WTC11 (cell line): Measurements from ENCODE around the gene NBEA. TPM values are rescaled to one million over a fixed set of nuclear protein-coding genes. Genes with fewer than 3 reads are reported as not detected.

Source experiments
- ATAC-seq: fragments of 200-7000 bp; cut with Tn5 transposase; 2 replicates; pipeline ENCODE4 v1.10.0; 2021; ENCODE audit warnings: mild to moderate bottlenecking, moderate library complexity
- CTCF ChIA-PET: fragments of 300-600 bp; sonication (Branson Sonifier 250); formaldehyde crosslinking; loops from one replicate; lab custom pipeline; 2021; ENCODE audit warnings: antibody characterized with exemption; lab: Charles Lee
- POLR2A ChIA-PET: fragments of 350-600 bp; sonication (Branson Sonifier 250); formaldehyde crosslinking; loops from one replicate; lab custom pipeline; 2021; ENCODE audit warnings: antibody characterized with exemption; lab: Charles Lee
- DNase-seq: peaks from one replicate; pipeline ENCODE4 v3.0.0; 2021; ENCODE audit warnings: low spot score
- H3K27ac Mint-ChIP-seq: 2 replicates; pipeline ENCODE4 v1.8.0; 2021; ENCODE audit warnings: mixed read lengths
- H3K27me3 Mint-ChIP-seq: 2 replicates; pipeline ENCODE4 v1.8.0; 2021; ENCODE audit warnings: low read depth, mild to moderate bottlenecking, moderate library complexity, mixed read lengths
- H3K36me3 Mint-ChIP-seq: 2 replicates; pipeline ENCODE4 v1.8.0; 2021; ENCODE audit warnings: mixed read lengths
- H3K4me1 Mint-ChIP-seq: 2 replicates; pipeline ENCODE4 v1.8.0; 2022; ENCODE audit warnings: mixed read lengths
- H3K4me3 Mint-ChIP-seq: 2 replicates; pipeline ENCODE4 v1.8.0; 2021; ENCODE audit warnings: mild to moderate bottlenecking, moderate library complexity, mixed read lengths
- H3K9me3 Mint-ChIP-seq: 2 replicates; pipeline ENCODE4 v1.8.0; 2021; ENCODE audit warnings: mixed read lengths
- ATF3 ChIP-seq: sonication (generic); formaldehyde crosslinking; conservative IDR thresholded peaks from 2 replicates; pipeline ENCODE4 v1.8.1; 2022; ENCODE audit warnings: mild to moderate bottlenecking, missing genetic modification reagents
- CDX4 ChIP-seq: fragments of 250-450 bp; sonication (Bioruptor Pico); IDR thresholded peaks from 2 replicates; pipeline ENCODE4 v1.9.0; 2021; ENCODE audit warnings: moderate library complexity, mild to moderate bottlenecking, inconsistent platforms, borderline replicate concordance
- CREB1 ChIP-seq: sonication (generic); formaldehyde crosslinking; IDR thresholded peaks from 2 replicates; pipeline ENCODE4 v1.8.0; 2023; ENCODE audit warnings: mild to moderate bottlenecking, missing genetic modification reagents
- CTCF ChIP-seq: fragments of 200-600 bp; IDR thresholded peaks from 2 replicates; pipeline ENCODE4 v1.8.0; 2022; ENCODE audit warnings: antibody characterized with exemption
- E2F1 ChIP-seq: sonication (generic); formaldehyde crosslinking; IDR thresholded peaks from 2 replicates; pipeline ENCODE4 v1.8.0; 2022; ENCODE audit warnings: mild to moderate bottlenecking, missing genetic modification reagents
- E2F4 ChIP-seq: sonication (generic); formaldehyde crosslinking; IDR thresholded peaks from 2 replicates; pipeline ENCODE4 v1.8.1; 2022; ENCODE audit warnings: low read depth, mild to moderate bottlenecking, moderate library complexity, missing genetic modification reagents, borderline replicate concordance
- EMX1 ChIP-seq: fragments of 250-450 bp; sonication (Bioruptor Pico); IDR thresholded peaks from 2 replicates; pipeline ENCODE4 v1.8.0; 2021; ENCODE audit warnings: mild to moderate bottlenecking
- ERG ChIP-seq: fragments of 250-450 bp; sonication (Bioruptor Pico); IDR thresholded peaks from 2 replicates; pipeline ENCODE4 v1.8.0; 2021; ENCODE audit warnings: mild to moderate bottlenecking
- ESRRA ChIP-seq: sonication (generic); formaldehyde crosslinking; IDR thresholded peaks from 2 replicates; pipeline ENCODE4 v1.8.1; 2022; ENCODE audit warnings: mild to moderate bottlenecking, missing genetic modification reagents, borderline replicate concordance
- HMGA2 ChIP-seq: fragments of 250-450 bp; sonication (Bioruptor Pico); IDR thresholded peaks from 2 replicates; pipeline ENCODE4 v1.4.0; 2021; ENCODE audit warnings: mild to moderate bottlenecking, moderate library complexity
- JAZF1 ChIP-seq: fragments of 250-450 bp; sonication (Bioruptor Pico); IDR thresholded peaks from 2 replicates; pipeline ENCODE4 v1.9.0; 2021; ENCODE audit warnings: moderate library complexity, mild to moderate bottlenecking, inconsistent platforms
- JUN ChIP-seq: sonication (generic); formaldehyde crosslinking; IDR thresholded peaks from 2 replicates; pipeline ENCODE4 v1.8.0; 2023; ENCODE audit warnings: mild to moderate bottlenecking, missing genetic modification reagents
- KAT7 ChIP-seq: sonication (generic); formaldehyde crosslinking; IDR thresholded peaks from 2 replicates; pipeline ENCODE4 v1.8.1; 2023; ENCODE audit warnings: missing genetic modification reagents, mild to moderate bottlenecking, borderline replicate concordance
- NR2C2 ChIP-seq: sonication (generic); formaldehyde crosslinking; IDR thresholded peaks from 2 replicates; pipeline ENCODE4 v1.8.0; 2022; ENCODE audit warnings: mild to moderate bottlenecking, missing genetic modification reagents
- TP53 ChIP-seq: sonication (generic); formaldehyde crosslinking; IDR thresholded peaks from 2 replicates; pipeline ENCODE4 v1.8.1; 2023; ENCODE audit warnings: mild to moderate bottlenecking, missing genetic modification reagents
- ZBTB21 ChIP-seq: sonication (generic); formaldehyde crosslinking; IDR thresholded peaks from 2 replicates; pipeline ENCODE4 v1.8.1; 2023; ENCODE audit warnings: mild to moderate bottlenecking, missing genetic modification reagents, borderline replicate concordance
- ZMAT4 ChIP-seq: fragments of 250-450 bp; sonication (Bioruptor Pico); IDR thresholded peaks from 2 replicates; pipeline ENCODE4 v1.9.0; 2021; ENCODE audit warnings: mild to moderate bottlenecking
- ZNF121 ChIP-seq: sonication (generic); formaldehyde crosslinking; IDR thresholded peaks from 2 replicates; pipeline ENCODE4 v1.8.0; 2023; ENCODE audit warnings: missing genetic modification reagents
- ZNF138 ChIP-seq: sonication (generic); formaldehyde crosslinking; conservative IDR thresholded peaks from 2 replicates; pipeline ENCODE4 v1.8.1; 2022; ENCODE audit warnings: mild to moderate bottlenecking, moderate library complexity, missing genetic modification reagents
- ZNF512 ChIP-seq: sonication (generic); formaldehyde crosslinking; IDR thresholded peaks from 2 replicates; pipeline ENCODE4 v1.8.1; 2022; ENCODE audit warnings: missing genetic modification reagents, borderline replicate concordance
- ZNF671 ChIP-seq: fragments of 250-450 bp; sonication (Bioruptor Pico); IDR thresholded peaks from 2 replicates; pipeline ENCODE4 v1.8.0; 2021; ENCODE audit warnings: mild to moderate bottlenecking
- total RNA-seq: library from RNA; stranded (reverse); gene quantifications from 3 replicates; pipeline ENCODE4 v1.2.3, GENCODE V29; 2021

Gene NBEA
- total RNA-seq, 1 experiment from 2014 or later: 20.9 TPM

- H3K9me3 Mint-ChIP-seq: no peaks in the 10 kb centered on the region
- no peak overlapping the region for H3K27ac Mint-ChIP-seq
- ATAC-seq (no peak), DNase-seq (no peak)
- H3K36me3 Mint-ChIP-seq: no peaks in the 10 kb centered on the region
- ChIA-PET CTCF (interaction anchor here (0.8 kb wide), 1 partner anchor 13 kb away, joined by 3 read pairs; no protein-coding TSS in a partner anchor), POLR2A (no interaction called here)
- H3K4me3 Mint-ChIP-seq: no peak overlapping the region
- no peaks in the 10 kb centered on the region for H3K4me1 Mint-ChIP-seq
- no peak for TF ChIP-seq NR2C2 (CRISPR knock-in tag)
- TF ChIP-seq CTCF: no peak
- no peak for TF ChIP-seq JAZF1
- H3K27me3 Mint-ChIP-seq: no peaks in the 10 kb centered on the region
Measured at GRCh38 chr13:35659796-35660195, 717.7 kb downstream of the NBEA start.

GRCh38 chr13:35664747-35665146 lies 722.7 kb downstream of the NBEA start:
- CTCF ChIA-PET: interaction anchor here (1.6 kb wide), 1 partner anchor 13 kb away, joined by 3 read pairs; no protein-coding TSS in a partner anchor
- no peaks in the 10 kb centered on the region for H3K9me3 Mint-ChIP-seq
- no peaks in the 10 kb centered on the region for H3K36me3 Mint-ChIP-seq

GRCh38 chr13:35669321-35669720 lies 727.3 kb downstream of the NBEA start:
- no peak for DNase-seq
- no peaks in the 10 kb centered on the region for H3K27me3 Mint-ChIP-seq
- TF ChIP-seq ATF3: no peak
- TF ChIP-seq, all 79 proteins: peak for 0
- ChIA-PET CTCF (no interaction called here), POLR2A (no interaction called here)
- H3K36me3 Mint-ChIP-seq: no peaks in the 10 kb centered on the region
- H3K9me3 Mint-ChIP-seq: no peaks in the 10 kb centered on the region
- H3K4me3 Mint-ChIP-seq: no peak overlapping the region
- ATAC-seq: no peak
- no peak overlapping the region for H3K27ac Mint-ChIP-seq
- H3K4me1 Mint-ChIP-seq: peaks cover 4% of the 10 kb centered on the region; the same call in 1 of the 2 replicates

More at GRCh38 chr13:35664747-35665146, 722.7 kb downstream of the NBEA start:
- DNase-seq (no peak), ATAC-seq (no peak)
- TF ChIP-seq ZNF121 (CRISPR knock-in tag) (no peak), ESRRA (CRISPR knock-in tag) (no peak), CREB1 (CRISPR knock-in tag) (no peak), ZNF671 (CRISPR knock-in tag) (no peak), KAT7 (CRISPR knock-in tag) (no peak), HMGA2 (CRISPR knock-in tag) (no peak), ZBTB21 (CRISPR knock-in tag) (no peak), E2F4 (no peak), TP53 (CRISPR knock-in tag) (no peak), JUN (CRISPR knock-in tag) (no peak), ZNF138 (CRISPR knock-in tag) (no peak)
- Mint-ChIP-seq H3K27me3 (no peaks in the 10 kb centered on the region), H3K4me1 (no peaks in the 10 kb centered on the region), H3K4me3 (no peak overlapping the region), H3K27ac (no peak overlapping the region)
- POLR2A ChIA-PET: no interaction called here

GRCh38 chr13:35672611-35673010 lies 730.5 kb downstream of the NBEA start:
- no peak overlapping the region for H3K4me3 Mint-ChIP-seq
- no peak for DNase-seq
- H3K27ac Mint-ChIP-seq: no peak overlapping the region
- peaks cover 4% of the 10 kb centered on the region; the same call in 1 of the 2 replicates for H3K36me3 Mint-ChIP-seq
- ChIA-PET POLR2A (no interaction called here), CTCF (interaction anchor here (0.6 kb wide), 1 partner anchor 12 kb away, joined by 3 read pairs; no protein-coding TSS in a partner anchor)
- no peak for ATAC-seq
- H3K4me1 Mint-ChIP-seq: peaks cover 4% of the 10 kb centered on the region; the same call in 1 of the 2 replicates
- H3K9me3 Mint-ChIP-seq: peaks cover 6% of the 10 kb centered on the region
- no peaks in the 10 kb centered on the region for H3K27me3 Mint-ChIP-seq
- TF ChIP-seq ERG (CRISPR knock-in tag) (no peak), ZMAT4 (CRISPR knock-in tag) (no peak), ZNF512 (no peak), CDX4 (CRISPR knock-in tag) (no peak), E2F1 (no peak), EMX1 (CRISPR knock-in tag) (no peak)
